Trophoblast cell (in vitro differentiated cells and primary cell): Measurements from ENCODE around the gene UNC79.

Experiments used
- DNase-seq, 2 donors: peaks; one replicate each; pipeline ENCODE4 v3.0.0-alpha.2; 2016
- H2AFZ ChIP-seq: 2 replicates; pipeline ENCODE4 v1.6.1; 2013; ENCODE audit warnings: low read length, moderate library complexity, mild to moderate bottlenecking; ENCODE audit not compliant: insufficient read depth, poor library complexity
- H2AK5ac ChIP-seq: 2 replicates; pipeline ENCODE4 v1.6.1; 2013; ENCODE audit warnings: mild to moderate bottlenecking, low read length
- H2BK120ac ChIP-seq: 2 replicates; pipeline ENCODE4 v1.6.1; 2013; ENCODE audit warnings: low read length, mild to moderate bottlenecking, moderate library complexity; ENCODE audit not compliant: insufficient read depth, poor library complexity
- H2BK12ac ChIP-seq: 2 replicates; pipeline ENCODE4 v1.6.1; 2013; ENCODE audit warnings: mild to moderate bottlenecking, low read length, moderate library complexity
- H2BK5ac ChIP-seq: 2 replicates; pipeline ENCODE4 v1.6.1; 2013; ENCODE audit warnings: low read length, low read depth, moderate library complexity, mild to moderate bottlenecking; ENCODE audit not compliant: poor library complexity
- H3K14ac ChIP-seq: 2 replicates; pipeline ENCODE4 v1.6.1; 2013; ENCODE audit warnings: mild to moderate bottlenecking, low read length
- H3K18ac ChIP-seq: 2 replicates; pipeline ENCODE4 v1.6.1; 2013; ENCODE audit warnings: mild to moderate bottlenecking, low read length
- H3K23ac ChIP-seq: 2 replicates; pipeline ENCODE4 v1.6.1; 2013; ENCODE audit warnings: low read length
- H3K27ac ChIP-seq: 2 replicates; pipeline ENCODE4 v1.5.1; 2013; ENCODE audit warnings: low read depth, mild to moderate bottlenecking, inconsistent platforms, low read length, moderate library complexity
- H3K27me3 ChIP-seq: 2 replicates; pipeline ENCODE4 v1.6.1; 2013; ENCODE audit warnings: inconsistent platforms, mild to moderate bottlenecking, low read length, moderate library complexity; ENCODE audit not compliant: insufficient read depth
- H3K36me3 ChIP-seq, 2 experiments: 1 replicate in 1 of 2; 2 replicates in 1 of 2; pipeline ENCODE4 v1.6.1; 2013; ENCODE audit warnings: low read length in 2 of 2, mild to moderate bottlenecking in 2 of 2, moderate library complexity in 1 of 2; ENCODE audit not compliant: insufficient read depth in 2 of 2, control insufficient read depth in 1 of 2
- H3K4ac ChIP-seq: 2 replicates; pipeline ENCODE4 v1.6.1; 2013; ENCODE audit warnings: low read depth, mild to moderate bottlenecking, low read length, moderate library complexity
- H3K4me1 ChIP-seq, 2 experiments: 1 replicate in 1 of 2; 2 replicates in 1 of 2; pipeline ENCODE4 v1.6.1; 2013; ENCODE audit warnings: low read length in 2 of 2, mild to moderate bottlenecking in 2 of 2, moderate library complexity in 1 of 2; ENCODE audit not compliant: insufficient read depth in 2 of 2, control insufficient read depth in 1 of 2
- H3K4me2 ChIP-seq: 2 replicates; pipeline ENCODE4 v1.6.1; 2013; ENCODE audit warnings: inconsistent platforms, mild to moderate bottlenecking, low read length, moderate library complexity
- H3K4me3 ChIP-seq: 2 replicates; pipeline ENCODE4 v1.5.1; 2013; ENCODE audit warnings: mild to moderate bottlenecking, low read depth, low read length, inconsistent platforms
- H3K79me1 ChIP-seq: one replicate; pipeline ENCODE4 v1.6.1; 2013; ENCODE audit warnings: low read length
- H3K79me2 ChIP-seq: 2 replicates; pipeline ENCODE4 v1.6.1; 2013; ENCODE audit warnings: low read length, mild to moderate bottlenecking; ENCODE audit not compliant: control insufficient read depth, insufficient read depth, poor library complexity
- H3K9ac ChIP-seq: 2 replicates; pipeline ENCODE4 v1.6.1; 2013; ENCODE audit warnings: mild to moderate bottlenecking, low read length
- H3K9me3 ChIP-seq: 2 replicates; pipeline ENCODE4 v1.6.1; 2013; ENCODE audit warnings: low read depth, mild to moderate bottlenecking, control low read depth, inconsistent platforms, low read length; ENCODE audit not compliant: insufficient read depth
- H4K12ac ChIP-seq: 2 replicates; pipeline ENCODE4 v1.6.1; 2013; ENCODE audit warnings: low read depth, mild to moderate bottlenecking, low read length, moderate library complexity
- H4K8ac ChIP-seq: 2 replicates; pipeline ENCODE4 v1.6.1; 2013; ENCODE audit warnings: low read depth, mild to moderate bottlenecking, low read length, moderate library complexity
- H4K91ac ChIP-seq: one replicate; pipeline ENCODE4 v1.6.1; 2013; ENCODE audit warnings: low read depth, mild to moderate bottlenecking, low read length, moderate library complexity
- WGBS: extraction: QIAGEN DNeasy Blood & Tissue Kit; methylation state at CpG from one replicate; pipeline ENCODE4 v1.1.7; 2013; ENCODE audit warnings: missing lambda C conversion rate; ENCODE audit not compliant: insufficient read length, insufficient coverage; ENCODE audit errors: extremely low coverage; 5-methylcytosine and 5-hydroxymethylcytosine counted together

UNC79 gene

GRCh38 chr14:93725002-93725582, 294.4 kb downstream of the UNC79 start:
- Histone ChIP-seq H3K4ac (no peak overlapping the region), H2BK12ac (no peak overlapping the region), H2AFZ (no peak overlapping the region), H2AK5ac (no peak overlapping the region), H2BK120ac (no peak overlapping the region), H3K79me1 (no peaks in the 10 kb centered on the region), H4K91ac (no peak overlapping the region), H4K12ac (no peak overlapping the region), H3K4me2 (no peak overlapping the region), H3K18ac (no peak overlapping the region), H3K14ac (no peak overlapping the region), H3K9ac (no peak overlapping the region), H3K27me3 (no peaks in the 10 kb centered on the region), H3K23ac (no peak overlapping the region), H2BK5ac (no peak overlapping the region), H3K27ac (no peak overlapping the region), H3K4me1 (no peaks in the 10 kb centered on the region), H3K4me3 (no peak overlapping the region), H3K36me3 (no peaks in the 10 kb centered on the region), H4K8ac (no peak overlapping the region), H3K9me3 (peaks cover 4% of the 10 kb centered on the region), H3K79me2 (no peaks in the 10 kb centered on the region)
- no CpG with 5 or more reads among the region's 21 CpGs for WGBS
- DNase-seq, result no peak

- Histone ChIP-seq H3K18ac (no peak overlapping the region), H3K79me1 (no peaks in the 10 kb centered on the region), H3K4me2 (no peak overlapping the region), H2AFZ (no peak overlapping the region), H2BK120ac (no peak overlapping the region), H3K27me3 (no peaks in the 10 kb centered on the region), H4K91ac (no peak overlapping the region), H4K12ac (no peak overlapping the region), H3K4me3 (no peak overlapping the region), H3K9ac (no peak overlapping the region), H2AK5ac (no peak overlapping the region), H2BK5ac (no peak overlapping the region), H3K14ac (no peak overlapping the region), H3K27ac (no peak overlapping the region), H3K9me3 (peaks cover 4% of the 10 kb centered on the region), H3K36me3 (no peaks in the 10 kb centered on the region), H4K8ac (no peak overlapping the region), H3K4ac (no peak overlapping the region), H2BK12ac (no peak overlapping the region), H3K4me1 (no peaks in the 10 kb centered on the region), H3K79me2 (no peaks in the 10 kb centered on the region), H3K23ac (no peak overlapping the region)
- no CpG with 5 or more reads among the region's 9 CpGs for WGBS
- no peak for DNase-seq
These were observed 295.3 kb downstream of the UNC79 start for GRCh38 chr14:93725993-93726392.

DNA sequence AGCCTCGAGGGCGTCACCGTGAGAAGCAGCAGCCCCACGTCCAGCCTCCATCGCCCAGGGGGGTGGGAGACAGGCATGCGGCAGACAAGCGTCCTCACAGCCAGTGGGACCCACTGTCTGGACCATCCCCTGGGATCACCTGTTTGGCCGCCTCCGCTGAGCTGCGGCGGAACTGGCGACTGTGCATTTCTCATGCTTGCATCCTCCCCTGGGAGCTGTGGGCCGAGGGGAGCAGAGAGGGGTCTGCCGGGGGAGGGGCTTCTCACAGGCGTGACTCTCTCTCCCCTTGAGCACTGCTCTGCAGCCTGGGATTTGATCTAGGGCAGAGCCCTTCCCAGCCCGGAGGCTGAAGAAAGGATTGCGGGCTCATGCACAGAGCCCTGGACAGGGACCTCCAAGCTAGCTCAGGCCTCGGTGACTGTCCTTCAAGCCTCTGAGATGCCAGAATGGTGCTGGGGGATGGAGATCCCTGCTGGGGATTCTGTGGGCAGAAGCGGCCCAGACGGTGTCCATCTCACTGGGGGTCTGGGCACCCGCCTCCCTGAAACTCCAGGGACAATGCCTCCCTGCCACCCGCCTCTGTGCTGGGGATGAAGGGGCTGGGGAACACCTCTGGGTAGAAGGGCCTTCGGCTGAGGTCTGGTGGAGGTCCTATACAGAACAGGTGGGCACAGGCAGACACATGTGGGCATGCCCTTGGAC, 296.5 kb downstream of the UNC79 start:
- WGBS, result no CpG with 5 or more reads among the region's 23 CpGs
- no peak overlapping the region for H2BK5ac ChIP-seq
- DNase-seq, result no peak
- no peaks in the 10 kb centered on the region for H3K27me3 ChIP-seq
- no peak overlapping the region for H3K18ac ChIP-seq
- no peak overlapping the region for H3K4ac ChIP-seq
- no peaks in the 10 kb centered on the region for H3K79me2 ChIP-seq
- H3K9ac ChIP-seq, result no peak overlapping the region
- H3K36me3 ChIP-seq, result no peaks in the 10 kb centered on the region
- H2AK5ac ChIP-seq, result no peak overlapping the region
- H2BK120ac ChIP-seq, result no peak overlapping the region
- H2AFZ ChIP-seq, result no peak overlapping the region
- H4K8ac ChIP-seq, result no peak overlapping the region
- no peak overlapping the region for H4K91ac ChIP-seq
- H3K4me2 ChIP-seq, result no peak overlapping the region
- H3K14ac ChIP-seq, result no peak overlapping the region
- no peak overlapping the region for H3K27ac ChIP-seq
- H3K4me1 ChIP-seq, result no peaks in the 10 kb centered on the region
- H2BK12ac ChIP-seq, result no peak overlapping the region
- peaks cover 4% of the 10 kb centered on the region for H3K9me3 ChIP-seq
- H3K79me1 ChIP-seq, result no peaks in the 10 kb centered on the region
- no peak overlapping the region for H3K23ac ChIP-seq
- H4K12ac ChIP-seq, result no peak overlapping the region
- H3K4me3 ChIP-seq, result no peak overlapping the region

DNA sequence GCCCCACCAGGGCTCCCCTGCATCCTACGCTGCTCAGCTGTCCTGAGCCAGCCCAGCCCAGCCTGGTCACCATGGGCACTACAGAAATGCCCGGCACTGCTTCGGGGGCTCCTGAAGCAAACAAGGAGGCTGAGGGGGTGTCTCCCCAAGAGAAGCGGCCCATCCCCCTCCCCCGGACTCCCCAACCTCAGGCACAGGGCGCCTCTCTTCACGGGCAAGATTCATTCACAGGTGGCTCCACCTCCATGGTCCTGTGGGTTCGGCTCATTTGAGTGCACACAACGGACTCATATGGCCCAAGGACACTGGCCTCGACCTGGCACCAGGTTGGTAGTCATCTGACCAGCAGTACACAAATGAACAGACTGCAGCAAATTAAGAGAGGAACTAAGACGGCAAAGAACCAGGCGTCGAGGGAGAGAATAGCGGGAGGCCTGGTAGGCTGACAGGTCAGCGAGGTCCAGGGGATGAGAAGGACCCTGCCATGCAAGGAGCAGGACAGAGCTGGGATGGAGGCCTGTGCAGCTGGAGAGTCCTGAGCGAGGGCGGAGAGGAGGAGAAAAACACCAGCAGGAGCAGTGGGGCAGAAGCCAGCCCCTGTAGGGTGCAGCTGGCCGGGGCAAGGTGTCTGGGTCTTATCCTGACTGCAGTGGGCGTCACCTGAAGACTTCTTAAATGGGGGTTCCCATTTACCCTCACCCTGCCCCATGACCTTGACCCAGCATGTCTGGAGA, 297.3 kb downstream of the UNC79 start:
- no CpG with 5 or more reads among the region's 19 CpGs for WGBS

More for the DNA sequence above, 297.3 kb downstream of the UNC79 start:
- no peak overlapping the region for H3K4me2 ChIP-seq
- no peak overlapping the region for H4K12ac ChIP-seq
- no peak overlapping the region for H4K91ac ChIP-seq
- no peak overlapping the region for H3K27ac ChIP-seq
- no peak overlapping the region for H3K9ac ChIP-seq
- DNase-seq, result no peak
- H3K23ac ChIP-seq, result no peak overlapping the region
- no peaks in the 10 kb centered on the region for H3K79me1 ChIP-seq
- H3K27me3 ChIP-seq, result no peaks in the 10 kb centered on the region
- H3K4ac ChIP-seq, result no peak overlapping the region
- no peak overlapping the region for H3K4me3 ChIP-seq
- no peak overlapping the region for H3K18ac ChIP-seq
- H3K79me2 ChIP-seq, result no peaks in the 10 kb centered on the region
- H3K9me3 ChIP-seq, result peaks cover 6% of the 10 kb centered on the region
- no peak overlapping the region for H2AFZ ChIP-seq
- no peaks in the 10 kb centered on the region for H3K36me3 ChIP-seq
- H3K14ac ChIP-seq, result no peak overlapping the region
- no peak overlapping the region for H2BK5ac ChIP-seq
- H2BK120ac ChIP-seq, result no peak overlapping the region
- H3K4me1 ChIP-seq, result no peaks in the 10 kb centered on the region
- no peak overlapping the region for H2BK12ac ChIP-seq
- no peak overlapping the region for H4K8ac ChIP-seq
- H2AK5ac ChIP-seq, result no peak overlapping the region
